ENCODE measurements around the gene TRRAP.

GRCh38 chr7:98869597-98870120 lies 8.7 kb upstream of the TRRAP start, which contains the start of gene TMEM130:
- TF ChIP-seq CTCF (IDR thresholded peaks at IDR 0.05 in 4 of 5, conservative IDR thresholded peaks at IDR 0.05 in 1 of 5) = no peak
- TF ChIP-seq POLR2A (IDR thresholded peaks at IDR 0.05) = no peak
